GM12891 (cell line): ENCODE measurements around the gene OTOF.

Experiments
- POLR2A ChIP-seq: IDR thresholded peaks from 2 replicates; pipeline ENCODE4 v1.6.1; 2011; ENCODE audit warnings: low read depth, low read length, control low read depth
- POLR2AphosphoS5 ChIP-seq: IDR thresholded peaks from 2 replicates; pipeline ENCODE4 v1.6.1; 2011; ENCODE audit warnings: low read depth, low read length, control low read depth
- POU2F2 ChIP-seq: IDR thresholded peaks from 2 replicates; pipeline ENCODE4 v1.6.1; 2011; ENCODE audit warnings: low read depth, mild to moderate bottlenecking, control low read depth, low read length, moderate library complexity
- SPI1 ChIP-seq: IDR thresholded peaks from 2 replicates; pipeline ENCODE4 v1.6.1; 2011; ENCODE audit warnings: low read depth, low read length, control low read depth
- TAF1 ChIP-seq: IDR thresholded peaks from 2 replicates; pipeline ENCODE4 v1.6.1; 2011; ENCODE audit warnings: low read depth, low read length, control low read depth

DNA sequence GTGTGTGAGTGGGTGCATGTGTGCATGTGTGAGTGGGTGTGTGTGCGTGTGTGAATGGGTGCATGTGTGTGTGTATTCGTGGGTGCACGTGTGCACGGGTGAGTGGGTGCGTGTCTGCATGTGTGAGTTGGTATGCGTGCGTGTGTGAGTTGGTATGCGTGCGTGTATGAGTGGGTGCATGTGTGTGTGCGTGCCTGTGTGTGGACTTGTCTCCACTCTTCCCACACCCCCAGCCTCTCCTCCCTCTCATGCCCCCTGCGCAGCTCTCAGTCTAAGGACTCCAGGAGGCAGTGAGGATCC is 5.1 kb upstream of the OTOF start:
- TF ChIP-seq POLR2AphosphoS5 (no peak), POLR2A (no peak), SPI1 (no peak), TAF1 (no peak), POU2F2 (peak; percentile 57; the same call in 1 of the 2 replicates)
